Stimulated activated CD4-positive, alpha-beta T cell treated with anti-CD3 and anti-CD28 coated beads, Interleukin-2, amount 100 ng/mL, for 4 hours (primary cell): ENCODE results near the gene TUBGCP3.
"Not testable (repeated sequence)": the region's sequence is repeated elsewhere in the genome, so short reads cannot be mapped to it uniquely, and the experiment has no call there.

Source experiments
- DNase-seq: peaks from one replicate; pipeline ENCODE4 v3.0.0-alpha.2; 2020; ENCODE audit warnings: low read depth

Gene TUBGCP3

GRCh38 chr13:112587764-112588489 is at the start of gene TUBGCP3:
Gene TUBGCP3, minus strand, starts transcription at chr13:112588153. Its CDS starts 173 bp downstream, at chr13:112587980.
- peak; percentile 66 for DNase-seq

GRCh38 chr13:112637017-112637801 is 49.3 kb upstream of the TUBGCP3 start:
- no peak for DNase-seq

- DNase-seq = no peak
Observed at GRCh38 chr13:112636401-112636975, 48.5 kb upstream of the TUBGCP3 start.

GRCh38 chr13:112635323-112635722 is 47.4 kb upstream of the TUBGCP3 start:
- DNase-seq = no peak

GRCh38 chr13:112634102-112634501 is 46.1 kb upstream of the TUBGCP3 start:
- no peak for DNase-seq

- not testable (repeated sequence) for DNase-seq
Observed at GRCh38 chr13:112630226-112630625, 42.3 kb upstream of the TUBGCP3 start.

- no peak for DNase-seq
Observed at GRCh38 chr13:112629161-112629560, 41.2 kb upstream of the TUBGCP3 start.

GRCh38 chr13:112627613-112628012 is 39.7 kb upstream of the TUBGCP3 start:
- DNase-seq = not testable (repeated sequence)

- DNase-seq = no peak
Observed at GRCh38 chr13:112627161-112627560, 39.2 kb upstream of the TUBGCP3 start.

GRCh38 chr13:112626761-112627160 is 38.8 kb upstream of the TUBGCP3 start:
- DNase-seq = no peak

GRCh38 chr13:112626124-112626523 is 38.2 kb upstream of the TUBGCP3 start:
- DNase-seq = no peak

GRCh38 chr13:112625698-112626097 is 37.7 kb upstream of the TUBGCP3 start:
- no peak for DNase-seq

- no peak for DNase-seq
Observed at GRCh38 chr13:112624602-112625430, 36.9 kb upstream of the TUBGCP3 start.

GRCh38 chr13:112624040-112624439 is 36.1 kb upstream of the TUBGCP3 start:
- no peak for DNase-seq

GRCh38 chr13:112623051-112623711 is 35.2 kb upstream of the TUBGCP3 start:
- no peak for DNase-seq

GRCh38 chr13:112622375-112622774 is 34.4 kb upstream of the TUBGCP3 start:
- no peak for DNase-seq

GRCh38 chr13:112619730-112620631 is 32.0 kb upstream of the TUBGCP3 start:
- no peak for DNase-seq

- no peak for DNase-seq
Observed at GRCh38 chr13:112618501-112618900, 30.5 kb upstream of the TUBGCP3 start.

- DNase-seq = no peak
Observed at GRCh38 chr13:112617754-112618375, 29.9 kb upstream of the TUBGCP3 start.
